ENCODE results near the gene KMT2E.
A peak's percentile ranks its signal among the peaks of the same experiment; 100 is the strongest.

The KMT2E gene

DNA sequence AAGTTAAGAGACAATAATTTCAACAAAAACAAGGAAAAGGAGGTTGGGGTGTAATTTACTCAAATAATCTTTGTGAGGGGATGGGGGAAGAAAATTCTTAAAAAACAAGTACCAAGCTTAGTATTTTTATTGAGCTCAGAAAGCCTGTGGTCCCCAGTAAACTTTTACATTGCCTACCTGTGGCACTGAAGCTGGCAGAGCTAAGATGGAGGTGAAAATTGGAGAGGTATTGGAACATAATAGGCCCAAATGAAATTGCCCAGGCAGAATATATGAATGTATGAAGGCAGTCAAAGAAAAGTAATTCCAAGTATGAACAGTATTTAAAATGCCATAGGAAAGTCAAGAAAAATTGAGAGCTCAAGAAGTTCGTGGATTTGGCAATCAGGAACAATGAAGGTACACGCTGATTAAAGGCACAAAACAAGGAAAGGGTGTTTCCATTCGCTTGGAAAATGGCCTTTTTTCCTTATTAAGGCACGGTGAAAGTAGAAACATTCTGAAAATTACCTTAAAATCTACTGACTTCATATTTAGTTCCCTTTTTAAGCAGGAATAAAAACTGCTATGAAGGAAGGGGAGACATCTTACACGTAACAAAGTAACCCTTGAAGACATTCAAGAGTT lies 3.4 kb upstream of the KMT2E start:
- no peak for DNase-seq (ENCODE audit: low spot score)

DNA sequence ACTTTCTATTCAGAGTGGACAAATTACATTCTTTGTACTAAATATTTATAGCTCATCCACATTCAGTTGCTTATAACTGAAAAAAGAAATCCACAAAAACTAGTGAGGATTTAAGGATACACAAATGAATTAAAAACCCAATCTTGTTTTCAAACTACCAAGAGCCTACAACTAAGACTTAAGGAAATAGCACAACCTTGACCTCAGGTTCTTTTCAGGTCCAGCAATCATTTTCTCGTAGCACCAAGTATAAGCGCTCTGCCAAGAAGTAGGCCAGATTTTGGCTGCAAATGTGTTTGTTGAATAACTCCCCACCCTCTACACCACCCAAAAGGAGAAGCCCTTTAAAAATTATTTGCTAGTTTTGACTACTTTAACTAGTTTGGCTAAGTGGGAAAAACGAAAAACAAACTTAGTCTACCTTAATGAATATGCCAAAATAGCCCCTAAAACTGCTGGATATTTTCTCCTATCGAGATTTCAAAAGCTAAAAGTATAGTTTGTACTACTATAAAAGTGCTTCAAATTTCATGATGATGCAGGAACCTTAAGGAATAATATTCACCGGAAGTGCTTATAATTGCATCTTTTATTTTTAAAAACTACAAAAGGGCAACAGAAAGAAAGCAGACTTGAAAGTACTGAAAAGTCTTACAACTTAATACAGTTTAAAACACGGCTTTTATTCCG lies 2.7 kb upstream of the KMT2E start:
- DNase-seq (ENCODE audit: low spot score), result no peak

DNA sequence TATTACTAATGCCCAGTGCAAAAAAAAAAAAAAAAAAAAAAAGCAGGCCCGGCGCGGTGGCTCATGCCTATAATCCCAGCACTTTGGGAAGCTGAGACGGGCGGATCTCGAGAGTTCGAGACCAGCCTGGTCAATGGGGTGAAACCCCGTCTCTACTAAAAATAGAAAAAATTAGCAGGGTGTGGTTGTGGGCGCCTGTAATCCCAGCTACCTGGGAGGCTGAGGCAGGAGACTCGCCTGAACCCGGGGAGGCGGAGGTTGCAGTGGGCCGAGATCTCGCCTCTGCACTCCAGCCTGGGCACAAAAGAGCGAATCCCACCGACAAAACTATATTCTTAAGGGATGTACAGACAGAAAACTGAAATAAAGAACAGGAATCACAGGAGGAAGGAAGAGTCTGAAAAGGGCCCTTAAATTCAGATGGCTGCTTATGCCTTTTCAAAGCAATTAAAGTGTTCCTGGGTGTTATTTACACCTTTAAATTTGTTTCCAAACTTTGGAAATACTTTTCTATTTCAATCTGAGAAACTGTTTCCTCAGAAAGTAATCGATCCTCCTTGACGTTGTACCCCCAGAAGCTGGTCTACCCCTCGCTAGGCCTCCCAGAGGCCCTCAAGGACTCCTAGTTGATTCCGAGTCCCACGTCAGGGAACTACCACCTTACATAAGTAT lies 2.0 kb upstream of the KMT2E start:
- DNase-seq (ENCODE audit: low spot score), result no peak

DNA sequence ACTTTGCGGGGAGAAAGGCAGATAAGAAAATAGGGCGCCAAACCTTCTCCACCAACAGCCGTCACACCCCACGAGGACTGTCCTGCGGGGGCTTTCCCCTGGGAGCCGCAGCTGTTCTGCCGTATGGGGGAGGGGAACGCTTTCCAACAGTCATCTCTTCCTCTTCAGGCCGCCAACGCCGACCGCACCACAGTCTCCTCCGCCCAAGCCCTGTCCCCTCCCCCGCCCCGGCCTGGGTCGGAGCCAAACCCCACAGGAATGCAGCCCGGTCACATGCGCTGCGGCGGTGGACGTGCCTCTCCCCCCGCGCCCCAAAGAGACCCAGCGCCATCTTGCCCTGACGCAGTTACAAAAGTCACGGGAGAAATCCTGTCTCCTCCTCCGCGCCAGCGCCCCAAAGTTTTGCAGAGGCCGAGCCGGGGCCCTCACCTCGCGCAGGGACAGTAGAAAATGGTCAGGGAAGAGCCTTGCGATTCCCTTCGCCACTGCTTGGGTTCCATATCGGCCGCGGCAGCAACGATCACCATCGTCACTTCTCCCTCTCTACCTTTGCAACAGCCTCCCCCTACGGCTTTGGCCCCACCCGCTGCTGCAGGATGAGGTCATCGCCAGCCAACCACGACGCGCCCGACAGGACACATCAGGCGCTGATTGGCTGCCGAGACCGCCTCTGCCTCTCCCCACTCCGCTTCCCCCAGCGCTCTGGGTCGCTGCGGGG lies 1.3 kb upstream of the KMT2E start:
- DNase-seq (ENCODE audit: low spot score), result peak; percentile 99

DNA sequence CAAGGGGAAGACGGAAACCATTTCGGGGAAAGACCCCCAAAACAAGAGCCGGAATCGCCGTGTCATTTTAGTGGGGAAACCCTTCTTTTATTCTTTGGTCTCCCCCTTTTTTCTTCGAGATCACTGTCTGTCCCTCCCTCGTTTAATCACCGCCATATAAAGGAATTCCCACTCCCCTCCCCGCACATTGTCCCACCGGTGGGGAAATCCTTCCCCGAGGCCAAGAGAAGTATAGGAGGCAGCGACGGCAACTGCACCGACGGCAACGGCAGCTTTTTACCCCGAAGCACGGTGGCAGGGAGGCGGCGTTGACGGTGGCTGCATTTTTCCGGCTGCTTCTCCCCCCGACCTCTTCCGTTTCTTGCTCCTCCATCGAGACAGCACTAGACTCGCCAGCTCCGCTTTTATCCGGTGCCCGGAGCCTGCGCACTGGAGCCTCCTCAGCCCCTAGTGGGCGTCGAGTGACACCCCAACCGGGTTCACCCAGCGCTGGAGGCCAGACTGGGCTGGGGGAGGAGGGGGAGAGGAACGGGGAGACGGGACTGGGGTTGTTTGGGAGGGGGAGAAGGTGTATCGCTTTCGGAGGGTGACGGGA lies 687 bp upstream of the KMT2E start:
- DNase-seq (ENCODE audit: low spot score), result peak; percentile 98

DNA sequence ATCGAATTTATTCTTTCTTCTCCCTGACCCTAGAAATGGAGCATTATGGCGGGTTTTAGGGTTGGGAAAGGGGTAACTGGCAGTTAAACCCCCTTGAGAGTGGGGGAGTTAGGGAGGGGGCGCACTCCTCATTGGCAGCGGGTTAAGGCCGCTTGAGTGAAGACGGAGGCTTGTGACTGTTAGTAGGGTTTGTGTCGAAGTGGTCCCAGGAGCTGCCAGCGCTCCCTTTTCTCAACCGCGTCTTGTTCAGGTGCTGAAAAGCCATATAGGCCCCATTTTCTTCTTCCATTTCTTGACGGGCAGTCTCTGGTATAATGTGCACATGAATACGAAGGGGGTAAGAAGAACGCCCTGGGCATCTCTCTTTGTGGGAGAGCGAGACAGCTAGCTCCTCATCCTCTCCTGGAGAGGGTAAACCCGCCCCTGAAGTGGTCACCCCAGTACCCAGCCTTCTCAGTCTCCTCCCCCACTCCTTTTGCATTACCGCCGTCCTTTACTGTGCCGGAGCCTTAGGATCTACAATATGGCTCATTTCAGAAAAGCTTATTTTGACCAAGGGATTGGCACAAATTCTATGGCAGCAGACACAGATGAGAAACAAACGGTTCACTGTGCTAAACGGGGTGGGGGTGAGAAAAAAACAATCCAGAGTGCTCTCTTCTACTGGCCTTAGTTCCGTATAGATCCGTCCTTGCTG lies 836 bp downstream of the KMT2E start:
- peak; percentile 67 for DNase-seq (ENCODE audit: low spot score)

DNA sequence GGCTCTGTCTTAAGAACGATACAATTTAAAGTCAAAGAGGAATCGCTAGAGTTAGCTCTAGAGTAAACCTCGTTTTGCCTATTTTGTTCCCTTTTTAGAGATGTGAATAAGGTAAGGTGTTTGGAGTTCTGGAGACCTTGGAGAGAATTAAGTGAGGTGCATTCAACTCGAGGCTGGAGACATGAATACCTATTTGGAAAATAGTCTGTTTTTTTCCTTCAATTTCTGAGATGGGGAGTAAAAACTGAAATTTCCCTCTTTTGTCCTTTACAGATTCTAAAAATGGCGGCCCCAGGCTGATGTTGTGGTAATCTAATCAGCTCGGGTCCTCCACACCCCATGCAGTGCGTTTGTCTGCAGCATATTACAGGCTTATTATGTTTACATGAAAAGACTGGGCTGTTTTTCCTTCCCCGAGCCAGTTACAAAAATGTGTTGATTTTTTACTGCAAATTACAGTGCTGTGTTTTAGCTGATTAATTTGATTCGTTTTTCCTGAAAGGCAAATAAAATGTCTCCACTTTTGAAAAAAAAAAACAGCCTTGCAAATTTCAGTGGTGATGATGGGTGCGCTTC lies 1.5 kb downstream of the KMT2E start:
- DNase-seq (ENCODE audit: low spot score), result peak; percentile 58

DNA sequence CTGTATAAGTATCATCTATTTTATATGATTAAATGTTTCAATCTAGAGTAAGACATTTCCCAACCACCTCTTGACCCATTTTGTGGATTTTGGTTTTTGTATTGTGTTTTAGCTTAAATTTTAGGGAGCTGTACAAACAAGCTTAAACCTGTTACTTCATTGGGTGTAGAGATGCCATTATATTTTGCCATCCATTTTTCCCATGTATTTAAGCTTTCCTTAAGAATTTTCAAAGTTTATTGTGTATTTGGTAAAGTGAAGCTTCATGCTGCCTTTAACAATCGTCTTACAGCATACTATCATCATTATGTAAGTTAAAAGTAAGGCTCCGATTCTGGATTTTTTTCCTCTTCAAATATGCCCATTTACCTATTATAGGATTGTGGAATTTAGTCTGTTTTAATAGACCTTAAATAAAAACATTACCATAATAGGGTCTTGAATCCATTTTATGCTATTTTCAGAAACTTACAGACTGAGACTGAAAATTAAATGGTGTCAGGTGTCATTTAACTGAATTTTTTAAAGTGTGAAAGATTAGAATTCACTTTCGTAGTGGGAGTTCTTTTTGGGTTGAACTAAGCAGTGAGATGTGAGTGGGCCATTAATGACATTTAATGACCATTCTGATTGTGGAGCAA lies 2.2 kb downstream of the KMT2E start:
- DNase-seq (ENCODE audit: low spot score), result no peak

DNA sequence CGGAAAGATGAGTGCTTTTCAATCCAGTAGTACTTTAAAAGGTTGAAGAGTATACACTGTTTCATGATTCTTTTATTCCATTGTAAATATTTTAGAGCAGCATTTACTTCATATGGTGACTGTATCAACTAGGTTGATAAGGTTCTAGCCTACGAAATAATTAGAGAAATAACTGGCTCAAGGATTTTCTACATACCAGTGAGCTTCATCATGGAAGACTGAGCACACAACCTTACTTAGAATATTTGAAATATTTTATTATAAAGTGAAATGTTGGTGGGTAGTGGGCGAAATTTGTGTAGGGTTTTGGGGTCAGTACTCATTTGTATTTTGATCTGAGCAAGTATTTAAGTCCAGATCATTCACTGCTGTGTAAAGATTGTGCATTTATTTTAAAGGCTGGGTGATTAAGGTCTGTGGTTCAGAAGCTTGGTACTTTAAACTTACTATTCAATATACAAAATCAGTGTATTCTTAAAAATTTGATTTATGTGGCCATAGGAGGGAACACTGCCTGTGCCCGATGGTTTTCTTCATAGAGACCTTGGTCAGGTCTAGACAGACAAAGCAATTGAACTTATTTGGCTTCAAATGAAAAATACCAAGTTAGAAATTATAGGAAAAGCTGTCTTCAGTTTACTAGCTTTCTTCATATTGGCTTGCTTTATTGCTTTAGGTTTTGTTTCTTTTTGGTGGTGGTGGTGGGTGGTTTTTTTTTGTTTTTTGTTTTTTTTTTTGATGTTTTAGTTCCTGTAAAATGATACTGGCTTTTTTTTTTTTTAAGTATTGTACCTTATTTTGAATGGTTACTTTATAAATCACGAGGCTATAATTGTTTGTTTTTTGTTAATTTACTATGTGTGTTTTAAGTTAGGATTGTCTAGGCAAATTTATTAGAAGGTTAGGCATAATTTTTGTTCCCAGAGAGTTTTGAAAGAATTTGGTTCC lies 3.0 kb downstream of the KMT2E start:
- no peak for DNase-seq (ENCODE audit: low spot score)

DNA sequence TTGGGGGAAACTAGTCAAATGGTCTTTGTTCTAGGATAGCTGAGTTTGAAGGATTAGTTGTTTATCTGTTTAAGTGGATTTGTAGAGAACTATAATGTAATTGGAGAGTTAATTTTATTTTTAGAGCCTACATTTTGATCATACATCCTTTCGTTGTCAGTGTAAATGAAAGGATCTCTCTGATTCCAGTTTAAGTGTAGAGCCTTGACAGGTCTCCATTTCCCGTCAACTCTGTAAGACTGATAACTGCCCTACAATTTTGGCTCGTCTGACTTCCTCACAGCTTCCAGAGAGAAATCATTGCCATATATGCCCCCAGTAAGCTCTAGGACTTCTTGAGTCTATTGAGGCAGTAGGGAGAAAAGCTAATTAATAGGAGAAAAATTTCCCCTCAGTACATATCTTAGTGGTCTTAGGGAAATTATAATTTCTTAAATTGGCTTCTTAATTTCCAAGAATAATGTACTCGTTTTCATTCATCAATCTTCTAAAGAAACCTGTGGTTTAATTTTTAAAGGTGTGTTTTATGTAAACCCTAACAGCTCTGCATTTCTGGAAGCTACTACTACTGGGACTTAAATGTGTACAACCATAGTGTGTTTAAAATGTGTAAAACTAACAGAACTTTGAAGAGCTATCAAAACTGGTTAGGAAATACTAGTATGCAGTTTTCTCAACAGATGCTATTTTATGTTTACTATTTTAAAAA lies 3.8 kb downstream of the KMT2E start:
- no peak for DNase-seq (ENCODE audit: low spot score)

DNA sequence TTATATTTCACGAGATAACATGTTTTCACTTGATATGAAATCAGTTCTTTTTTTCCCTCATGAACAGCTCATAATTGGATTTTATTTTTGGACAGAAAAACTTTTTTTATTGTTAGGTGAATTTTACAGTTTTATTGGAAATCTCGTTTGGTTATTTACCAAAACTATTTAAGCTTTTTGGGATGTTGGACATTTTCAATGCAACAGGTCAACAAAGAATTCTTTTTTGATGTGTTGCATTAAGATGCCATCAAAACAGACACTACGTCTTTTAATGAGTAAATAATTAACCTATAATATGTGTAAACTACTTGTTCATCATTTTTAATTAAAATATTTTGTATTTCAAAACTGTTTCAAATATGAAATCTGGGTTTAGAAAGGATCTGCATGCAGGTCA lies 5.3 kb downstream of the KMT2E start:
- DNase-seq (ENCODE audit: low spot score), result no peak

DNA sequence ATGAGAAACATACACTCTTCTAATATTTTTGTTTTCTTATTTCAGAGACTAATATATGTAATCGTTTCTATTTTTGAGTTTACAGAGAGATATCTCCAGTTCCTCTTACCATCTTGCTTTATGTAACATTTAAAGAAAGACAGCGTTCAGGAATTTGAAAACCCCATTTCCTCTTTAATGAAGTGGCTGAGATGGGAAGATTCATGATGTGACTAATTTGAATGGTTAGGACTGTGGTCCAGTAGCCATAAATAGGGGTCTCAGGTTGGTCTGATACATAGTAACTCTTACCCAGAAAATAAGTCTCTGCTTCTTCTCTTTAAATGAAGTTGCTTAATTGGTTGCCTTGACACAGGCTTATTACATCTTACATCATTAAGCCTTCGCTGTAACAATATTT lies 6.9 kb downstream of the KMT2E start:
- DNase-seq (ENCODE audit: low spot score), result no peak

DNA sequence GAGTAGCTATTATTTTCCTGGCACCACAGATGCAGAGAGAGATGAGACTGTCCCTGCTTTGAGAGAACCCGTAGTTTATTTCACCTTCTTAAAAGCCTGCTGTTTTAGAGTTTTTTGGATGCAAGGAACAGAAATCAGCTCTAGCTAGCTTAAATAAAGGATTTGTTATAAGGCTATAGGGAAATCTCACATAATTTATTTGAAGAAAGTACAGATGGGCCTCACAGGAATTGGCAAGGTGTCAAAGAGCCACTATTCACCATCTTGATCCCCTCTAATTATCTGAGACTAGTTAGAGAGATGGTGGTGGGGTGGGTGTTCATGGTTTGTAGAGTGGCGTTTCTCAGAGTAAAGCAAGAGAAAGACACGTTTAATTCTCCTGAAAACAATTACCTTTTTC lies 7.3 kb downstream of the KMT2E start:
- no peak for DNase-seq (ENCODE audit: low spot score)

DNA sequence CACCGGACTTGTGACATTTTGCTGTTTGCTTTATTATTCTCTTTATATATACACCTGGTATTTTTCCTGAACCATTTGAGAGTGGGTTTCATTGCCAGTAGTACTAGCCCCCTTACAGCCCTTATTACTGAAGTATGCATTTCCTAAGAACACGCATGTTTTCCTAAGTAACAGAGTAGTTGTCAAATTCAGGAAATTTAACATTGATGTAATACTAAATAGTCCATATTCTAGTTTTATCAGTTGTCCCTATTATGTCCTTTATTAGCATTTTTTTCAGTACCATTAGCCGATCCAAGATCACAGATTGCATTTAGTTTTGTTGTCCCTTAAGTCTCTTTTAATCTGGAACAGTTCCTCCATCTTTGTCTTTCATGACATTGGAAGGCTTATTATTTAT lies 8.0 kb downstream of the KMT2E start:
- no peak for DNase-seq (ENCODE audit: low spot score)

DNA sequence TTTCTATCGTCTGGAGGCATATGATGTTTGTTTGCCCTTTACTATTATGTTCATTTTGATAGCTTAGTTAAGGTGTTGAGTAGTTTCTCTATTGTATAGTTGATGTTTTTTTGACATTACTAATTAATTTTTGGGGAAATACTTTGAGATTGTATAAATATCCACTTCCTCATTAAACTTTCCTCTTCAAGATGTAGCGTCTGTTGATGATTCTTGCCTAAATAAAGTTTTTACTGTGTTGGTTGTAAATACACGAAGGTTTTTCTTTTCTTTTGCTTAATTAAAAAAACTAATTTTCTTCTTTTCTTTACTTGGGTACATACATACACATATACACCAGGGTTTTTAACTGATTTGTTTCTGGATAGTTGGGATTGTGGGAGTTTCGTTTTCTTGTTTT lies 8.5 kb downstream of the KMT2E start:
- DNase-seq (ENCODE audit: low spot score), result no peak

DNA sequence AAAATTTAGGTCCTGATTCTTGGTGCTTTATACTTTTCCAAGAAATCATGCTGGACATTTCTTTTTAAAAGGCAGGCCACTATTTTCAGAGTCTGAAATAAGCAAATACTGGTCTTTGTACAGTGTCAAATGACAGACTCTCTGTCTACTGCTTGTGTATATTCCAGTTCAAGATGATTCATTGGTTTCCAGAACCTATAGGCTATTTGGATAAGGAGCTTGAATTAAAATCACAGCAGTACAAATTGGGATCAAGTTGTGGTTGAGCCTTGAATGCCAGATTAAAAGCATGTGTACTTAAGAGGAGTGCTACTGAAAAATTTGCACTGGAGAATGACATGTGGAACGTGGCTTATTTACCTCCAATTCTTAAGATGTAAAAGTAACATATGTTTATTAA lies 10.7 kb downstream of the KMT2E start:
- DNase-seq (ENCODE audit: low spot score), result no peak

DNA sequence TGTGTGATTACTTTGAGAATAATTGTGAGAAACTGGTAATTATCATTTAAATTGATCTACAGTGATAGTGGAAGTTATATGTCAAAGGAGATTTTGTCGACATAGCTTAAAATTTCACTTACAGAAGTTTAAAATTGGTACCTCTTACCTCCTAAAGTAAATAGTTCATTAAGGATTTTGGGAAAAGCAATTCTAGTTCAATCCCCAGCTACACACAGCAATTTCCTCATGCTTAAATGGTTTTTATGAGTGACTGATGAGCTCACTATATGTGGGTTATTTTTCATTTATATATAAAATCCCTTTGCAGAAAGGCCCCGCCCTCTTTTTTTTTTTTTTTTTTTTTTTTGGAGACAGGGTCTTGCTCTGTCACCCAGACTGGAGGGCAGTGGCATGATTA lies 12.7 kb downstream of the KMT2E start:
- DNase-seq (ENCODE audit: low spot score), result no peak

DNA sequence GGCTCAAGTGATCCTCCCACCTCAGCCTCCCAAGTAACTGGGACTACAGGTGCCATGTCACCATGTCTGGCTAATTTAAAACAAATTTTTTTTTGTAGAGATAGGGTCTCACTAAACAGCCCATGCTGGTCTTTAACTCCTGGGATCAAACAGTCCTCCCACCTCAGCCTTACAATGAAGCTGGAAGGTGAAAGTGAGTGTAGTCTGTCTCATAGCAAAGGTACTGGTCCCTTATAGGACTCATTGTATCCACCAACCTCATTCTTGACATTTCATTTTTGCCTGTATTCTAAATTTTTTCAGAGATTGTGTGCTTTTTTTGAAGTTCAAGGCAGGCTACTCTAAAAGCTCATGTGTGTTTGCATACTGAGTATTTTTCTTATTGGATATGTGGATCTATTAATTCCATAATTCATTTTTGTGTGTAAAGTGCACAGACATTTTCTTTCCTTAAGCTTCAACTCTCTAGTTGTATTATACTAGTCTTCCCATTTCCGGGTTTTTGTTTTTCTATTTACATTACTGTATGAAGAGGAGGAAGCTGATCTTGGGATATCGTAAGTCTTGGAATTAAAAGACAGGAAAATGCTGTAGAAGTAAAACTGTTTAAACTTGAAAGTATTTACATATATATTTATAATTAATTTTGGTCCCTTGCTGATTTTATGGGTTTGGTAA lies 13.3 kb downstream of the KMT2E start:
- no peak for DNase-seq (ENCODE audit: low spot score)

DNA sequence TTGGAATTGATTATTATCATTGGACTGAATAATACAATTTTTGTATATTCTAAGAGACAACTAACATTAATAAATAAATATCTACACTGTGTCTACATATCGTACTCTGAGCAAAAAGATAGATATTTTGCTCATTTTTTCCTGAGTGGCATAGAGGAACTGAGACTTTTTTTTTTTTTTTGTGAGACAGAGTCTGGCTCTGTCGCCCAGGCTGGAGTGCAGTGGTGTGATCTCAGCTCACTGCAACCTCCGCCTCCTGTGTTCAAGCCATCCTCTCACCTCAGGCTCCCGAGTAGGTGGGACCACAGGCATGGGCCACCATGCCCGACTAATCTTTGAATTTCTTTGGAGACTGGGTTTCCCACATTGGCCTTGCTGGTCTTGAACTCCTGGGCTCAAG lies 14.0 kb downstream of the KMT2E start:
- no peak for DNase-seq (ENCODE audit: low spot score)

Data from putamen (tissue), 1 donor.